HEK293 (cell line): Measurements from ENCODE around the gene FAM131B.

ENCODE experiments used
- GLI4 ChIP-seq: fragments of 450-650 bp; formaldehyde crosslinking; IDR thresholded peaks from 2 replicates; pipeline ENCODE4 v1.5.1; 2016; ENCODE audit warnings: missing biosample characterization, missing genetic modification characterization
- IKZF3 ChIP-seq: fragments of 450-650 bp; IDR thresholded peaks from 2 replicates; pipeline ENCODE4 v1.5.0; 2018; ENCODE audit warnings: missing biosample characterization, mild to moderate bottlenecking, missing genetic modification characterization, moderate library complexity
- SP2 ChIP-seq: fragments of 450-650 bp; formaldehyde crosslinking; IDR thresholded peaks from 2 replicates; pipeline ENCODE4 v1.5.1; 2016; ENCODE audit warnings: missing biosample characterization, missing genetic modification characterization
- ZBTB21 ChIP-seq: fragments of 450-650 bp; formaldehyde crosslinking; IDR thresholded peaks from 2 replicates; pipeline ENCODE4 v1.5.1; 2017; ENCODE audit warnings: missing biosample characterization, missing genetic modification characterization
- ZFP41 ChIP-seq: fragments of 450-650 bp; formaldehyde crosslinking; IDR thresholded peaks from 2 replicates; pipeline ENCODE4 v1.5.1; 2016; ENCODE audit warnings: missing biosample characterization, missing genetic modification characterization, borderline replicate concordance
- ZNF112 ChIP-seq: fragments of 450-650 bp; formaldehyde crosslinking; IDR thresholded peaks from 2 replicates; pipeline ENCODE4 v1.5.0; 2017; ENCODE audit warnings: missing biosample characterization, missing genetic modification characterization
- ZNF155 ChIP-seq: fragments of 450-650 bp; formaldehyde crosslinking; IDR thresholded peaks from 2 replicates; pipeline ENCODE4 v1.5.1; 2016; ENCODE audit warnings: missing biosample characterization, missing genetic modification characterization
- ZNF157 ChIP-seq: fragments of 450-650 bp; formaldehyde crosslinking; IDR thresholded peaks from 2 replicates; pipeline ENCODE4 v1.5.1; 2016; ENCODE audit warnings: missing biosample characterization, missing genetic modification characterization
- ZNF175 ChIP-seq: fragments of 450-650 bp; formaldehyde crosslinking; IDR thresholded peaks from 2 replicates; pipeline ENCODE4 v1.5.1; 2016; ENCODE audit warnings: missing biosample characterization, missing genetic modification characterization
- ZNF211 ChIP-seq: fragments of 450-650 bp; formaldehyde crosslinking; IDR thresholded peaks from 2 replicates; pipeline ENCODE4 v1.5.1; 2016; ENCODE audit warnings: low read depth, missing biosample characterization, missing genetic modification characterization
- ZNF221 ChIP-seq: fragments of 450-650 bp; formaldehyde crosslinking; IDR thresholded peaks from 2 replicates; pipeline ENCODE4 v1.5.1; 2017; ENCODE audit warnings: missing biosample characterization, missing genetic modification characterization, borderline replicate concordance
- ZNF274 ChIP-seq, 2 experiments: fragments of 200-500 bp in 1 of 2; fragments of 450-650 bp in 1 of 2; sonication (Bioruptor generic) in 1 of 2; formaldehyde crosslinking in 1 of 2; IDR thresholded peaks; 2 replicates each; pipeline versions ENCODE4 v1.5.1 to v1.6.1; 2014 to 2016; ENCODE audit warnings: borderline replicate concordance in 1 of 2, inconsistent platforms in 1 of 2, low read length in 1 of 2, missing biosample characterization in 1 of 2, missing genetic modification characterization in 1 of 2
- ZNF302 ChIP-seq: fragments of 450-650 bp; formaldehyde crosslinking; IDR thresholded peaks from 2 replicates; pipeline ENCODE4 v1.5.1; 2016; ENCODE audit warnings: missing biosample characterization, missing genetic modification characterization, low read depth
- ZNF324 ChIP-seq: fragments of 450-650 bp; formaldehyde crosslinking; IDR thresholded peaks from 2 replicates; pipeline ENCODE4 v1.5.1; 2016; ENCODE audit warnings: missing biosample characterization, missing genetic modification characterization
- ZNF341 ChIP-seq: fragments of 450-650 bp; formaldehyde crosslinking; IDR thresholded peaks from 2 replicates; pipeline ENCODE4; 2016; ENCODE audit warnings: low read depth, missing biosample characterization, missing genetic modification characterization
- ZNF394 ChIP-seq: fragments of 450-650 bp; formaldehyde crosslinking; IDR thresholded peaks from 2 replicates; pipeline ENCODE4 v1.5.1; 2016; ENCODE audit warnings: missing biosample characterization, missing genetic modification characterization, mild to moderate bottlenecking, moderate library complexity, borderline replicate concordance
- ZNF398 ChIP-seq: fragments of 450-650 bp; formaldehyde crosslinking; IDR thresholded peaks from 2 replicates; pipeline ENCODE4 v1.5.1; 2017; ENCODE audit warnings: missing biosample characterization, missing genetic modification characterization
- ZNF416 ChIP-seq: fragments of 450-650 bp; formaldehyde crosslinking; IDR thresholded peaks from 2 replicates; pipeline ENCODE4 v1.5.1; 2016; ENCODE audit warnings: missing biosample characterization, missing genetic modification characterization
- ZNF521 ChIP-seq: fragments of 450-650 bp; formaldehyde crosslinking; IDR thresholded peaks from 2 replicates; pipeline ENCODE4 v1.5.1; 2017; ENCODE audit warnings: missing biosample characterization, mild to moderate bottlenecking, missing genetic modification characterization
- ZNF629 ChIP-seq: fragments of 450-650 bp; formaldehyde crosslinking; IDR thresholded peaks from 2 replicates; pipeline ENCODE4 v1.5.1; 2017; ENCODE audit warnings: missing biosample characterization, missing genetic modification characterization
- ZNF664 ChIP-seq: fragments of 450-650 bp; formaldehyde crosslinking; IDR thresholded peaks from 2 replicates; pipeline ENCODE4 v1.5.1; 2016; ENCODE audit warnings: missing biosample characterization, missing genetic modification characterization
- ZNF677 ChIP-seq: fragments of 450-650 bp; IDR thresholded peaks from 2 replicates; pipeline ENCODE4 v1.5.0; 2018; ENCODE audit warnings: missing biosample characterization, mild to moderate bottlenecking, missing genetic modification characterization, moderate library complexity
- ZNF792 ChIP-seq: fragments of 450-650 bp; formaldehyde crosslinking; IDR thresholded peaks from 2 replicates; pipeline ENCODE4 v1.5.1; 2016; ENCODE audit warnings: missing biosample characterization, missing genetic modification characterization
- ZSCAN30 ChIP-seq: fragments of 450-650 bp; IDR thresholded peaks from 2 replicates; pipeline ENCODE4 v1.5.1; 2018; ENCODE audit warnings: missing biosample characterization, mild to moderate bottlenecking, missing genetic modification characterization, moderate library complexity
- TF ChIP-seq, protein P1 (sequence below): fragments of 450-650 bp; formaldehyde crosslinking; conservative IDR thresholded peaks from 2 replicates; pipeline ENCODE4 v1.5.1; 2016; ENCODE audit warnings: low read depth, missing biosample characterization, missing genetic modification characterization
- TF ChIP-seq, protein P2 (sequence below): fragments of 450-650 bp; formaldehyde crosslinking; IDR thresholded peaks from 2 replicates; pipeline ENCODE4 v1.5.1; 2016; ENCODE audit warnings: missing biosample characterization, missing genetic modification characterization
- TF ChIP-seq, protein P3 (sequence below): fragments of 450-650 bp; formaldehyde crosslinking; IDR thresholded peaks from 2 replicates; pipeline ENCODE4 v1.5.1; 2016; ENCODE audit warnings: missing biosample characterization, missing genetic modification characterization
- TF ChIP-seq, protein P4 (sequence below): fragments of 450-650 bp; formaldehyde crosslinking; IDR thresholded peaks from 2 replicates; pipeline ENCODE4 v1.5.1; 2016; ENCODE audit warnings: missing biosample characterization, missing genetic modification characterization, low read depth

FAM131B gene

DNA sequence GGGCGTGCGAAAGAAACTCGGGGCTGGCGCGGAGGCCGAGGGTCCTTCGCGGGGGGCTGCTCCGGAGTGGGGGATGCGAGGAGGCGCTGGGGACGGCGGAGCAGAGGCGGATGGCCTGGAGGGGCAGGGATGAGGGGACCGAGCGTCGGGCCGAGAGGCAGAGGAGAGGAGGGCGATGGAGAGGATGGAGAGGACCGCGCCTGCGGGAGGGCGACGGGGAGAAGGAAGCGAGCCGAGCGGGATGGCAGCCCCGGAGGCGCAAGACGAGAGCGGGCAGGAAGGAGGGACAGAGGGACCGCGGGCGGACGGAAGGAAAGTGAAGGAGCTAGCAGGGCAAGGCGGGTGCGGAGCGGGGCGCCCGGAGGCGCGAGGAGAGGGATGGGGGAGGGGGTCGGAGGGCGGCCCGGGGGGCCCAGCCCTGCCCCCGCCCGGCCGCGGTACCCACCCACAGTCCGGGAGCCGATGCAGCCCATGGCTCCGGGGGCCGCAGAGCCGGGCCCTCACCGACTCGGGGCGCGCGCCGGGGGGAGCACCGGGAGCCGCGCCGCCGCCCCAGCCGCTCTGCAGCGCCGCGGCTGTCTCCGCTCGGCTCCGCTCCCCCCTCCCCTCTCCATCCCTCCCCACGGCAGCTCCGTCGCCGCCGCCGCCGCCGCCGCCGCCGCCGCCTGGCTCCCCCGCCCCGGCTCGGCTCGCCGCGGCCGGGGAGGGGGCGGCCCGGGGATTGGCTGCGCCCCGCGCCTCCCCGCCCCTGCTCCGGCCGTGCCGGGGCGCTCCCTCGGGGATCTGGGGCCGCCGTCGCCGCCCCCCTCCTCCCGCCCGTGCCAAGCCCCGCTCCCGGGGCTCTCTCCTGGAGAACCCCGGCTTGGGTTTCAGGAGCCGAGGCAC, at the start of gene FAM131B (continued):
- no peak for TF ChIP-seq ZSCAN30 (tag by site-specific recombination)
- no peak for TF ChIP-seq ZNF155 (tag by site-specific recombination)
- no peak for TF ChIP-seq ZNF416
- no peak for TF ChIP-seq ZNF157 (tag by site-specific recombination)
- no peak for TF ChIP-seq ZBTB21 (tag by site-specific recombination)
- TF ChIP-seq ZNF112 (tag by site-specific recombination): no peak
- no peak for TF ChIP-seq ZNF677 (tag by site-specific recombination)
- TF ChIP-seq, protein P1, sequence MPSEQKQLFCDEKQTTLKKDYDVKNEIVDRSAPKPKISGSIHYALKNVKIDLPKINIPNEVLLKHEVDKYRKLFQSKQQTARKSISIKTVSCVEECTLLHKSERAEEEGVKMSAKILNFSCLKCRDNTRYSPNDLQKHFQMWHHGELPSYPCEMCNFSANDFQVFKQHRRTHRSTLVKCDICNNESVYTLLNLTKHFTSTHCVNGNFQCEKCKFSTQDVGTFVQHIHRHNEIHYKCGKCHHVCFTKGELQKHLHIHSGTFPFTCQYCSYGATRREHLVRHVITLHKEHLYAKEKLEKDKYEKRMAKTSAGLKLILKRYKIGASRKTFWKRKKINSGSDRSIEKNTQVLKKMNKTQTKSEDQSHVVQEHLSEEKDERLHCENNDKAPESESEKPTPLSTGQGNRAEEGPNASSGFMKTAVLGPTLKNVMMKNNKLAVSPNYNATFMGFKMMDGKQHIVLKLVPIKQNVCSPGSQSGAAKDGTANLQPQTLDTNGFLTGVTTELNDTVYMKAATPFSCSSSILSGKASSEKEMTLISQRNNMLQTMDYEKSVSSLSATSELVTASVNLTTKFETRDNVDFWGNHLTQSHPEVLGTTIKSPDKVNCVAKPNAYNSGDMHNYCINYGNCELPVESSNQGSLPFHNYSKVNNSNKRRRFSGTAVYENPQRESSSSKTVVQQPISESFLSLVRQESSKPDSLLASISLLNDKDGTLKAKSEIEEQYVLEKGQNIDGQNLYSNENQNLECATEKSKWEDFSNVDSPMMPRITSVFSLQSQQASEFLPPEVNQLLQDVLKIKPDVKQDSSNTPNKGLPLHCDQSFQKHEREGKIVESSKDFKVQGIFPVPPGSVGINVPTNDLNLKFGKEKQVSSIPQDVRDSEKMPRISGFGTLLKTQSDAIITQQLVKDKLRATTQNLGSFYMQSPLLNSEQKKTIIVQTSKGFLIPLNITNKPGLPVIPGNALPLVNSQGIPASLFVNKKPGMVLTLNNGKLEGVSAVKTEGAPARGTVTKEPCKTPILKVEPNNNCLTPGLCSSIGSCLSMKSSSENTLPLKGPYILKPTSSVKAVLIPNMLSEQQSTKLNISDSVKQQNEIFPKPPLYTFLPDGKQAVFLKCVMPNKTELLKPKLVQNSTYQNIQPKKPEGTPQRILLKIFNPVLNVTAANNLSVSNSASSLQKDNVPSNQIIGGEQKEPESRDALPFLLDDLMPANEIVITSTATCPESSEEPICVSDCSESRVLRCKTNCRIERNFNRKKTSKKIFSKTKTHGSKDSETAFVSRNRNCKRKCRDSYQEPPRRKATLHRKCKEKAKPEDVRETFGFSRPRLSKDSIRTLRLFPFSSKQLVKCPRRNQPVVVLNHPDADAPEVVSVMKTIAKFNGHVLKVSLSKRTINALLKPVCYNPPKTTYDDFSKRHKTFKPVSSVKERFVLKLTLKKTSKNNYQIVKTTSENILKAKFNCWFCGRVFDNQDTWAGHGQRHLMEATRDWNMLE (tag by site-specific recombination): no peak
- 0 out of 2 replicates have a peak, but pooled peaks have one; percentile 44 for TF ChIP-seq GLI4 (tag by site-specific recombination)
- no peak for TF ChIP-seq ZNF274 (IDR thresholded peaks at IDR 0.05; ENCODE audit: low read length)
- no peak for TF ChIP-seq ZNF274 (tag by site-specific recombination; IDR thresholded peaks at IDR 0.05; ENCODE audit: borderline replicate concordance)
- TF ChIP-seq ZNF398 (tag by site-specific recombination): peak; percentile 80
- TF ChIP-seq ZNF221 (tag by site-specific recombination): no peak
- no peak for TF ChIP-seq ZNF394 (tag by site-specific recombination)
- no peak for TF ChIP-seq ZNF211 (tag by site-specific recombination)
- no peak for TF ChIP-seq IKZF3 (tag by site-specific recombination)
- TF ChIP-seq SP2 (tag by site-specific recombination): peak; percentile 61
- TF ChIP-seq ZNF521 (tag by site-specific recombination): no peak
- no peak for TF ChIP-seq ZNF302 (tag by site-specific recombination)
- no peak for TF ChIP-seq ZNF175 (tag by site-specific recombination)
- no peak for TF ChIP-seq ZNF792 (tag by site-specific recombination)
- TF ChIP-seq, protein P2, sequence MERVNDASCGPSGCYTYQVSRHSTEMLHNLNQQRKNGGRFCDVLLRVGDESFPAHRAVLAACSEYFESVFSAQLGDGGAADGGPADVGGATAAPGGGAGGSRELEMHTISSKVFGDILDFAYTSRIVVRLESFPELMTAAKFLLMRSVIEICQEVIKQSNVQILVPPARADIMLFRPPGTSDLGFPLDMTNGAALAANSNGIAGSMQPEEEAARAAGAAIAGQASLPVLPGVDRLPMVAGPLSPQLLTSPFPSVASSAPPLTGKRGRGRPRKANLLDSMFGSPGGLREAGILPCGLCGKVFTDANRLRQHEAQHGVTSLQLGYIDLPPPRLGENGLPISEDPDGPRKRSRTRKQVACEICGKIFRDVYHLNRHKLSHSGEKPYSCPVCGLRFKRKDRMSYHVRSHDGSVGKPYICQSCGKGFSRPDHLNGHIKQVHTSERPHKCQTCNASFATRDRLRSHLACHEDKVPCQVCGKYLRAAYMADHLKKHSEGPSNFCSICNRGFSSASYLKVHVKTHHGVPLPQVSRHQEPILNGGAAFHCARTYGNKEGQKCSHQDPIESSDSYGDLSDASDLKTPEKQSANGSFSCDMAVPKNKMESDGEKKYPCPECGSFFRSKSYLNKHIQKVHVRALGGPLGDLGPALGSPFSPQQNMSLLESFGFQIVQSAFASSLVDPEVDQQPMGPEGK (tag by site-specific recombination): peak; percentile 88
- TF ChIP-seq ZNF664 (tag by site-specific recombination): no peak
- TF ChIP-seq, protein P3, sequence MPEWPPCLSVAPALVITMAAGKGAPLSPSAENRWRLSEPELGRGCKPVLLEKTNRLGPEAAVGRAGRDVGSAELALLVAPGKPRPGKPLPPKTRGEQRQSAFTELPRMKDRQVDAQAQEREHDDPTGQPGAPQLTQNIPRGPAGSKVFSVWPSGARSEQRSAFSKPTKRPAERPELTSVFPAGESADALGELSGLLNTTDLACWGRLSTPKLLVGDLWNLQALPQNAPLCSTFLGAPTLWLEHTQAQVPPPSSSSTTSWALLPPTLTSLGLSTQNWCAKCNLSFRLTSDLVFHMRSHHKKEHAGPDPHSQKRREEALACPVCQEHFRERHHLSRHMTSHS (tag by site-specific recombination): no peak
- no peak for TF ChIP-seq ZNF324 (tag by site-specific recombination)
- no peak for TF ChIP-seq ZNF629 (tag by site-specific recombination)
- no peak for TF ChIP-seq ZFP41
- TF ChIP-seq ZNF341 (tag by site-specific recombination): peak; percentile 77
- TF ChIP-seq, protein P4, sequence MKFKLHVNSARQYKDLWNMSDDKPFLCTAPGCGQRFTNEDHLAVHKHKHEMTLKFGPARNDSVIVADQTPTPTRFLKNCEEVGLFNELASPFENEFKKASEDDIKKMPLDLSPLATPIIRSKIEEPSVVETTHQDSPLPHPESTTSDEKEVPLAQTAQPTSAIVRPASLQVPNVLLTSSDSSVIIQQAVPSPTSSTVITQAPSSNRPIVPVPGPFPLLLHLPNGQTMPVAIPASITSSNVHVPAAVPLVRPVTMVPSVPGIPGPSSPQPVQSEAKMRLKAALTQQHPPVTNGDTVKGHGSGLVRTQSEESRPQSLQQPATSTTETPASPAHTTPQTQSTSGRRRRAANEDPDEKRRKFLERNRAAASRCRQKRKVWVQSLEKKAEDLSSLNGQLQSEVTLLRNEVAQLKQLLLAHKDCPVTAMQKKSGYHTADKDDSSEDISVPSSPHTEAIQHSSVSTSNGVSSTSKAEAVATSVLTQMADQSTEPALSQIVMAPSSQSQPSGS: no peak
